OCI-LY3 (cell line): ENCODE measurements around the gene BABAM2.

Experiments used
- EZH2phosphoT487 ChIP-seq: fragments of 200-600 bp; shearing (Covaris generic); IDR thresholded peaks from 2 replicates; pipeline ENCODE4 v1.6.1; 2018; ENCODE audit warnings: antibody characterized with exemption, mixed run types, low read depth
- TF ChIP-seq, protein P1 (sequence below): fragments of 200-600, 300-600 bp; sonication (generic); IDR thresholded peaks from 2 replicates; pipeline ENCODE4 v1.5.1; 2014; ENCODE audit warnings: antibody characterized with exemption, low read length, low read depth

DNA sequence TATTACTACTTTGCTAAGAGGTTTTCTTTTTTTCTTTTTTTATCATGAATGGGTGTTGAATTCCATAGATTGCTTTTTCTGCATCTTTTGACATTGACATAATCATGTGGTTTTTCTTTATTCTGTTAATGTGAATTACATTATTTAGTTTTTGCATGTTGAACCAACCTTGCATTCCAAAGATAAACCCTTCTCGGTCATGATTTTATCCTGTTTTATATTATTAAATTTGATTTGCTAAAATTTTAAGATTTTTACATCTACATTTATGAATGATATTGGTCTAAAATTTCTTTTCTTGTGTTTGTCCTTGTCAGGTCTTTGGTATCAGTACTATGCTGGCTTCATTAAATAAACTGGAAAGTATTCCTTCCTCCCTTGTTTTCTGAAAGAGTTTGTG is 414.7 kb downstream of the BABAM2 start:
- TF ChIP-seq, protein P1, sequence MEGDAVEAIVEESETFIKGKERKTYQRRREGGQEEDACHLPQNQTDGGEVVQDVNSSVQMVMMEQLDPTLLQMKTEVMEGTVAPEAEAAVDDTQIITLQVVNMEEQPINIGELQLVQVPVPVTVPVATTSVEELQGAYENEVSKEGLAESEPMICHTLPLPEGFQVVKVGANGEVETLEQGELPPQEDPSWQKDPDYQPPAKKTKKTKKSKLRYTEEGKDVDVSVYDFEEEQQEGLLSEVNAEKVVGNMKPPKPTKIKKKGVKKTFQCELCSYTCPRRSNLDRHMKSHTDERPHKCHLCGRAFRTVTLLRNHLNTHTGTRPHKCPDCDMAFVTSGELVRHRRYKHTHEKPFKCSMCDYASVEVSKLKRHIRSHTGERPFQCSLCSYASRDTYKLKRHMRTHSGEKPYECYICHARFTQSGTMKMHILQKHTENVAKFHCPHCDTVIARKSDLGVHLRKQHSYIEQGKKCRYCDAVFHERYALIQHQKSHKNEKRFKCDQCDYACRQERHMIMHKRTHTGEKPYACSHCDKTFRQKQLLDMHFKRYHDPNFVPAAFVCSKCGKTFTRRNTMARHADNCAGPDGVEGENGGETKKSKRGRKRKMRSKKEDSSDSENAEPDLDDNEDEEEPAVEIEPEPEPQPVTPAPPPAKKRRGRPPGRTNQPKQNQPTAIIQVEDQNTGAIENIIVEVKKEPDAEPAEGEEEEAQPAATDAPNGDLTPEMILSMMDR: no peak
- no peak for TF ChIP-seq EZH2phosphoT487
